Posterior cingulate gyrus (tissue), 11 donors: ENCODE results near the gene PITPNC1.

Source experiments
- DNase-seq, 10 donors: peaks; one replicate each; pipeline versions ENCODE4 v3.0.0 to v3.0.0-alpha.2; 2020 to 2021; ENCODE audit warnings: mixed read lengths in 3 of 10
- intact Hi-C: fragments of 100-400 bp; cut with DNase I; formaldehyde crosslinking; loops from one replicate; pipeline ENCODE4 v1.15.1; 2023

Gene PITPNC1

GRCh38 chr17:67729903-67730302 is 352.8 kb downstream of the PITPNC1 start:
- DNase-seq, result no peak
- intact Hi-C loops, result no loop called here

GRCh38 chr17:67730731-67731130 is 353.6 kb downstream of the PITPNC1 start:
- no peak for DNase-seq
- intact Hi-C loops, result no loop called here

GRCh38 chr17:67733449-67733848 is 356.4 kb downstream of the PITPNC1 start:
- intact Hi-C loops, result no loop called here
- no peak for DNase-seq

GRCh38 chr17:67737145-67737544 is 360.1 kb downstream of the PITPNC1 start:
- no peak for DNase-seq
- intact Hi-C loops, result no loop called here

GRCh38 chr17:67742025-67742424 is 364.9 kb downstream of the PITPNC1 start:
- DNase-seq, result no peak
- intact Hi-C loops, result no loop called here
